Trophoblast cell (in vitro differentiated cells and primary cell): ENCODE data around the gene CACNA2D3.
"Not testable (repeated sequence)": the region's sequence is repeated elsewhere in the genome, so short reads cannot be mapped to it uniquely, and the experiment has no call there.

Experiments used
- DNase-seq, 2 donors: peaks; one replicate each; pipeline ENCODE4 v3.0.0-alpha.2; 2016
- H2AFZ ChIP-seq: 2 replicates; pipeline ENCODE4 v1.6.1; 2013; ENCODE audit warnings: low read length, moderate library complexity, mild to moderate bottlenecking; ENCODE audit not compliant: insufficient read depth, poor library complexity
- H2AK5ac ChIP-seq: 2 replicates; pipeline ENCODE4 v1.6.1; 2013; ENCODE audit warnings: mild to moderate bottlenecking, low read length
- H2BK120ac ChIP-seq: 2 replicates; pipeline ENCODE4 v1.6.1; 2013; ENCODE audit warnings: low read length, mild to moderate bottlenecking, moderate library complexity; ENCODE audit not compliant: insufficient read depth, poor library complexity
- H2BK12ac ChIP-seq: 2 replicates; pipeline ENCODE4 v1.6.1; 2013; ENCODE audit warnings: mild to moderate bottlenecking, low read length, moderate library complexity
- H2BK5ac ChIP-seq: 2 replicates; pipeline ENCODE4 v1.6.1; 2013; ENCODE audit warnings: low read length, low read depth, moderate library complexity, mild to moderate bottlenecking; ENCODE audit not compliant: poor library complexity
- H3K14ac ChIP-seq: 2 replicates; pipeline ENCODE4 v1.6.1; 2013; ENCODE audit warnings: mild to moderate bottlenecking, low read length
- H3K18ac ChIP-seq: 2 replicates; pipeline ENCODE4 v1.6.1; 2013; ENCODE audit warnings: mild to moderate bottlenecking, low read length
- H3K23ac ChIP-seq: 2 replicates; pipeline ENCODE4 v1.6.1; 2013; ENCODE audit warnings: low read length
- H3K27ac ChIP-seq: 2 replicates; pipeline ENCODE4 v1.5.1; 2013; ENCODE audit warnings: low read depth, mild to moderate bottlenecking, inconsistent platforms, low read length, moderate library complexity
- H3K27me3 ChIP-seq: 2 replicates; pipeline ENCODE4 v1.6.1; 2013; ENCODE audit warnings: inconsistent platforms, mild to moderate bottlenecking, low read length, moderate library complexity; ENCODE audit not compliant: insufficient read depth
- H3K36me3 ChIP-seq, 2 experiments: 1 replicate in 1 of 2; 2 replicates in 1 of 2; pipeline ENCODE4 v1.6.1; 2013; ENCODE audit warnings: low read length in 2 of 2, mild to moderate bottlenecking in 2 of 2, moderate library complexity in 1 of 2; ENCODE audit not compliant: insufficient read depth in 2 of 2, control insufficient read depth in 1 of 2
- H3K4ac ChIP-seq: 2 replicates; pipeline ENCODE4 v1.6.1; 2013; ENCODE audit warnings: low read depth, mild to moderate bottlenecking, low read length, moderate library complexity
- H3K4me1 ChIP-seq, 2 experiments: 1 replicate in 1 of 2; 2 replicates in 1 of 2; pipeline ENCODE4 v1.6.1; 2013; ENCODE audit warnings: low read length in 2 of 2, mild to moderate bottlenecking in 2 of 2, moderate library complexity in 1 of 2; ENCODE audit not compliant: insufficient read depth in 2 of 2, control insufficient read depth in 1 of 2
- H3K4me2 ChIP-seq: 2 replicates; pipeline ENCODE4 v1.6.1; 2013; ENCODE audit warnings: inconsistent platforms, mild to moderate bottlenecking, low read length, moderate library complexity
- H3K4me3 ChIP-seq: 2 replicates; pipeline ENCODE4 v1.5.1; 2013; ENCODE audit warnings: mild to moderate bottlenecking, low read depth, low read length, inconsistent platforms
- H3K79me1 ChIP-seq: one replicate; pipeline ENCODE4 v1.6.1; 2013; ENCODE audit warnings: low read length
- H3K79me2 ChIP-seq: 2 replicates; pipeline ENCODE4 v1.6.1; 2013; ENCODE audit warnings: low read length, mild to moderate bottlenecking; ENCODE audit not compliant: control insufficient read depth, insufficient read depth, poor library complexity
- H3K9ac ChIP-seq: 2 replicates; pipeline ENCODE4 v1.6.1; 2013; ENCODE audit warnings: mild to moderate bottlenecking, low read length
- H3K9me3 ChIP-seq: 2 replicates; pipeline ENCODE4 v1.6.1; 2013; ENCODE audit warnings: low read depth, mild to moderate bottlenecking, control low read depth, inconsistent platforms, low read length; ENCODE audit not compliant: insufficient read depth
- H4K12ac ChIP-seq: 2 replicates; pipeline ENCODE4 v1.6.1; 2013; ENCODE audit warnings: low read depth, mild to moderate bottlenecking, low read length, moderate library complexity
- H4K8ac ChIP-seq: 2 replicates; pipeline ENCODE4 v1.6.1; 2013; ENCODE audit warnings: low read depth, mild to moderate bottlenecking, low read length, moderate library complexity
- H4K91ac ChIP-seq: one replicate; pipeline ENCODE4 v1.6.1; 2013; ENCODE audit warnings: low read depth, mild to moderate bottlenecking, low read length, moderate library complexity
- WGBS: extraction: QIAGEN DNeasy Blood & Tissue Kit; methylation state at CpG from one replicate; pipeline ENCODE4 v1.1.7; 2013; ENCODE audit warnings: missing lambda C conversion rate; ENCODE audit not compliant: insufficient read length, insufficient coverage; ENCODE audit errors: extremely low coverage; 5-methylcytosine and 5-hydroxymethylcytosine counted together

The CACNA2D3 gene

DNA sequence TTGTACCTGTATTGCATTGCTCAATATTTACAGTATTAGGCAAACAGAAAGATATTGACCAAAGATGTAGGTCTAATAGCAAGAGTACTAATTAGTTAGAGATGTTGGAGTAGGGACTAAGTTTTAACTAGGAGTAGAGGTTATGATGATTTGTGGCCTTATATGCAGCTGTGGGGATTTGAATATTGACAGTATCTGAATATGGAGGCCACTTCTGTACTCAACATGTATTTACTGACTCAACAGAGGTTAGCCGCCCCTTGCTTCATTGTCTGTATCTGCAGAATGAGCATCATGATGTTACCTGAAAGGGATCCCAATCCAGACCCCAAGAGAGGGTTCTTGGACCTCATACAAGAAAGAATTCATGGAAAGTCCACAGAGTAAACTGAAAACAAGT lies 855.1 kb downstream of the CACNA2D3 start:
- H3K27ac ChIP-seq, result peak overlapping the region; percentile 33
- H4K8ac ChIP-seq, result no peak overlapping the region
- peaks cover 22% of the 10 kb centered on the region for H3K79me1 ChIP-seq
- no peak overlapping the region for H3K9ac ChIP-seq
- no peaks in the 10 kb centered on the region for H3K9me3 ChIP-seq
- WGBS, result no CpG with 5 or more reads among the region's 1 CpG
- H2BK12ac ChIP-seq, result no peak overlapping the region
- no peak overlapping the region for H3K4me3 ChIP-seq
- H2BK120ac ChIP-seq, result peak overlapping the region; percentile 83
- H3K79me2 ChIP-seq, result no peaks in the 10 kb centered on the region
- no peak overlapping the region for H2AFZ ChIP-seq
- H2AK5ac ChIP-seq, result no peak overlapping the region
- no peak for DNase-seq
- peaks cover 9 to 16% of the 10 kb centered on the region in 2 experiments for H3K4me1 ChIP-seq
- H4K12ac ChIP-seq, result no peak overlapping the region
- peak overlapping the region; percentile 84 for H3K14ac ChIP-seq
- H3K4ac ChIP-seq, result no peak overlapping the region
- H3K23ac ChIP-seq, result no peak overlapping the region
- no peak overlapping the region for H3K18ac ChIP-seq
- no peak overlapping the region for H3K4me2 ChIP-seq
- no peaks in the 10 kb centered on the region for H3K27me3 ChIP-seq
- H2BK5ac ChIP-seq, result peak overlapping the region; percentile 70
- H3K36me3 ChIP-seq, result no peaks in the 10 kb centered on the region
- H4K91ac ChIP-seq, result peak overlapping the region; percentile 48

DNA sequence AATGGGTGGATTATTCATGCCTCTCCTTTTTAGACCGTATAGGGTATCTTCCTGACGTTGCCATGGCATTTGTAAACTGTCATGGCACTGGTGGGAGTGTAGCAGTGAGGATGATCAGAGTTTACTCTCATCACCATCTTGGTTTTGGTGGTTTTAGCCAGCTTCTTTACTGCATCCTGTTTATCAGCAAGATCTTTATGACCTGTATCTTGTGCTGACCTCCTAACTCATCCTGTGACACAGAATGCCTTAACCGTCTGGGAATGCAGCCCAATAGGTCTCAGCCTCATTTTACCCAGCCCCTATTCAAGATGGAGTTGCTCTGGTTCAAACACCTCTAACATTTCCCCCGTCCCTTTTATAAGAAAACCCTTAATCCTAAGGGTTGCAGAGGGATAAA lies 855.6 kb downstream of the CACNA2D3 start:
- no CpG with 5 or more reads among the region's 4 CpGs for WGBS
- peak overlapping the region; percentile 33 for H3K27ac ChIP-seq
- H3K27me3 ChIP-seq, H3K9ac ChIP-seq, H3K4me3 ChIP-seq, H3K36me3 ChIP-seq, H4K12ac ChIP-seq, H3K4ac ChIP-seq, H3K18ac ChIP-seq, H3K4me2 ChIP-seq, H2AFZ ChIP-seq, H4K8ac ChIP-seq, H3K23ac ChIP-seq, H3K9me3 ChIP-seq, DNase-seq, H3K79me2 ChIP-seq: not testable (repeated sequence)
- H3K14ac ChIP-seq, result peak overlapping the region; percentile 80
- H3K79me1 ChIP-seq, result peaks cover 24% of the 10 kb centered on the region
- peaks cover 9 to 21% of the 10 kb centered on the region in 2 experiments for H3K4me1 ChIP-seq
- peak overlapping the region; percentile 56 for H2BK120ac ChIP-seq
- H4K91ac ChIP-seq, result peak overlapping the region; percentile 85
- H2BK5ac ChIP-seq, result peak overlapping the region; percentile 88
- peak overlapping the region; percentile 35 for H2AK5ac ChIP-seq
- H2BK12ac ChIP-seq, result peak overlapping the region; percentile 77

DNA sequence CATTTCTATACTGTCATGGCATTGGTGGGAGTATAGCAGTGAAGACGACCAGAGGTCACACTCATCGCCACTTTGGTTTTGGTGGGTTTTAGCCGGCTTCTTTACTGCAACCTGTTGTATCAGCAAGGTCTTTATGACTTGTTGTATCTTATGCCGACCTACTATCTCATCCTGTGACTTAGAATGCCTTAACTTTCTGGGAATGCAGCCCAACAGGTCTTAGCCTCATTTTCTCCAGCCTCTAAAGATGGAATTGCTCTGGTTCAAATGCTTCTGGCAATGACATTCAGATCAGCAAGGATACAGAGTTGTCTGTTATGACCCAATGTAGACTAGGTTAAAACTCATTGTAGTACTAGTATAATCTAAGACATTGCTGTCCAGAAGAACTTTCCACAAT lies 860.5 kb downstream of the CACNA2D3 start:
- H4K91ac ChIP-seq, result no peak overlapping the region
- H3K4me2 ChIP-seq, result no peak overlapping the region
- no peak overlapping the region for H2AFZ ChIP-seq
- H3K9ac ChIP-seq, result no peak overlapping the region
- peak overlapping the region; percentile 77 for H3K27ac ChIP-seq
- H4K12ac ChIP-seq, result no peak overlapping the region
- H3K36me3 ChIP-seq, result no peaks in the 10 kb centered on the region
- H2AK5ac ChIP-seq, result no peak overlapping the region
- H3K9me3 ChIP-seq, result no peaks in the 10 kb centered on the region
- WGBS, result no CpG with 5 or more reads among the region's 4 CpGs
- no peaks in the 10 kb centered on the region for H3K27me3 ChIP-seq
- no peak overlapping the region for H3K14ac ChIP-seq
- no peaks in the 10 kb centered on the region for H3K79me2 ChIP-seq
- H4K8ac ChIP-seq, result no peak overlapping the region
- no peak overlapping the region for H3K4ac ChIP-seq
- H3K18ac ChIP-seq, result no peak overlapping the region
- H3K79me1 ChIP-seq, result peaks cover 34% of the 10 kb centered on the region
- H3K4me1 ChIP-seq, result peaks cover 7 to 22% of the 10 kb centered on the region in 2 experiments
- H3K23ac ChIP-seq, result no peak overlapping the region
- no peak overlapping the region for H2BK120ac ChIP-seq
- peak overlapping the region; percentile 15 for H2BK12ac ChIP-seq
- no peak overlapping the region for H3K4me3 ChIP-seq
- H2BK5ac ChIP-seq, result peak overlapping the region; percentile 22
- peak; percentile 88 to 95 for DNase-seq

DNA sequence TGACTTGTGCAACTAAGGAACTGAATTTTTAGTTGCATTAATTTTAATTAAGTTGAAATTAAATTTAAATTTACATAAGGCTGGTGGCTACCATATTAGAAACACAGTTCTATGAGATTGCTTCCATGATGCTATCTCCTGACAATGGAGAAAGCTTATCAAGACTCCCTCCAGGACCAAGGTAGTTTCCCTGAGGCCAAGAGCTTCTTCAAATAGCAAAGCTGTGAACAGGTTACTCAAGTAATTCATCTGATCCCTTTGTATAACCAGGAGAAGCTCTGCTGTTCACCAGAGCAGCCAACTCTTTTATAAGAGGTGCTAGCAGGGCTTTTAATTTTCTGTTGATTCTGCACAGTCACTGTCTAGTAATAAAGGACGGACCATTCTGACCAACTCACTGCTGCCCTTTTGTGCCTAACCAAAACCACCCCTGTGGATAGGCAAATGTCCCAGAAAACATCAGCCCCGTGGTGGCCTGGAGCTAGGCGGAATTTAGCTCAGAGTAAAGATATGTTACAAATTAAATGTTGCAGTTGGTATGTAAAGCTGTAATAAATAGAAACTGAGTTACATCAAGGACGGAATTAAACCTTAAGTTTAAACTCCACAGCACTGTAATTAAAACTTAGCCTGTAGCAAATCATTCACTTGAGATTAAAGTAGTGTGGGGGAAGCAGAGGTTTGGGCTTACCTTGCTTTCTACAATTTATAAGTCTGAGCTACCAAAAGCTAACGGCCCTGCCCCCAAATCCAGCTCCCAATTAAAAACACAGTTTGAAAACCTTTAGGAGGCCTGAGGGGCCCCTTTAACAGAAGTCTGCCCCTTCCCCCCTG lies 861.1 kb downstream of the CACNA2D3 start:
- peak overlapping the region; percentile 77 for H3K27ac ChIP-seq
- no peak overlapping the region for H3K4me3 ChIP-seq
- H3K9ac ChIP-seq, result no peak overlapping the region
- peaks cover 4 to 22% of the 10 kb centered on the region in 2 experiments for H3K4me1 ChIP-seq
- no peak overlapping the region for H3K4me2 ChIP-seq
- H4K8ac ChIP-seq, result peak overlapping the region; percentile 48
- H3K36me3 ChIP-seq, result no peaks in the 10 kb centered on the region
- no peaks in the 10 kb centered on the region for H3K79me2 ChIP-seq
- peak overlapping the region; percentile 85 for H2BK5ac ChIP-seq
- H3K18ac ChIP-seq, result no peak overlapping the region
- no peak overlapping the region for H4K12ac ChIP-seq
- peak overlapping the region; percentile 69 for H2BK120ac ChIP-seq
- no peaks in the 10 kb centered on the region for H3K27me3 ChIP-seq
- peak overlapping the region; percentile 46 for H3K14ac ChIP-seq
- H3K79me1 ChIP-seq, result peaks cover 34% of the 10 kb centered on the region
- H4K91ac ChIP-seq, result peak overlapping the region; percentile 78
- no peak overlapping the region for H3K4ac ChIP-seq
- DNase-seq, result peak; percentile 77 to 90
- H3K9me3 ChIP-seq, result no peaks in the 10 kb centered on the region
- H2BK12ac ChIP-seq, result peak overlapping the region; percentile 27
- H3K23ac ChIP-seq, result no peak overlapping the region
- H2AFZ ChIP-seq, result no peak overlapping the region
- H2AK5ac ChIP-seq, result no peak overlapping the region
- WGBS, result no CpG with 5 or more reads among the region's 5 CpGs
